Upper lobe of left lung (tissue), 6 donors: Measurements from ENCODE around the gene DHRS2. TPM values are rescaled to one million over a fixed set of nuclear protein-coding genes. Genes with fewer than 3 reads are reported as not detected.

Experiments used
- ATAC-seq, 2 donors: fragments of 200-7000 bp; cut with Tn5 transposase; one replicate each; pipeline ENCODE4 v1.9.1; 2022; ENCODE audit warnings: mild to moderate bottlenecking in 2 of 2, moderate library complexity in 2 of 2; ENCODE audit not compliant: low FRiP score in 2 of 2
- DNase-seq, 2 donors: peaks; one replicate each; pipeline ENCODE4 v3.0.0-alpha.2; 2019 to 2020
- H3K27ac ChIP-seq, 4 donors: fragments of 200-600 bp; sonication (generic); one replicate each; pipeline ENCODE4 v1.5.1; 2016 to 2019
- H3K27me3 ChIP-seq, 4 donors: fragments of 200-600 bp; sonication (generic); one replicate each; pipeline ENCODE4 v1.5.1; 2017 to 2019
- H3K36me3 ChIP-seq, 4 donors: fragments of 200-600 bp; sonication (generic); one replicate each; pipeline ENCODE4 v1.5.1; 2016 to 2019
- H3K4me1 ChIP-seq, 4 donors: fragments of 200-600 bp; sonication (generic); one replicate each; pipeline ENCODE4 v1.5.1; 2018 to 2019
- H3K4me3 ChIP-seq, 4 donors: fragments of 200-600 bp; sonication (generic); one replicate each; pipeline ENCODE4 v1.5.1; 2017 to 2019; ENCODE audit warnings: mild to moderate bottlenecking in 2 of 4, moderate library complexity in 1 of 4
- H3K9me3 ChIP-seq, 4 donors: fragments of 200-600 bp; sonication (generic); one replicate each; pipeline ENCODE4 v1.5.1; 2018 to 2019
- CTCF ChIP-seq, 6 experiments: fragments of 450-650 bp in 4 of 6; fragments of 200-600 bp in 2 of 6; sonication (generic) in 2 of 6; IDR thresholded peaks; one replicate each; pipeline ENCODE4 v1.5.1; 2016 to 2019; ENCODE audit warnings: antibody characterized with exemption in 6 of 6
- EP300 ChIP-seq, 4 donors: sonication (generic); formaldehyde crosslinking; IDR thresholded peaks; one replicate each; pipeline ENCODE4 v1.5.1; 2017; ENCODE audit warnings: antibody characterized with exemption in 4 of 4, control low read depth in 2 of 4
- POLR2A ChIP-seq, 4 donors: fragments of 450-650 bp; IDR thresholded peaks; one replicate each; pipeline ENCODE4 v1.5.1; 2016 to 2017; ENCODE audit warnings: antibody characterized with exemption in 4 of 4, mild to moderate bottlenecking in 2 of 4
- POLR2AphosphoS5 ChIP-seq, 2 donors: sonication (generic); formaldehyde crosslinking; IDR thresholded peaks; one replicate each; pipeline ENCODE4 v1.5.1; 2017; ENCODE audit warnings: antibody characterized with exemption in 2 of 2
- WGBS, 2 donors: methylation state at CpG; one replicate each; pipeline ENCODE4 v1.1.5; 2017 to 2018; 5-methylcytosine and 5-hydroxymethylcytosine counted together
- total RNA-seq, 6 donors: library from RNA; depleted of rRNA in 4 of 6; stranded (reverse); fragments of >200 nt in 4 of 6; gene quantifications; one replicate each; pipeline versions ENCODE4 v1.1.0 to v1.2.1, GENCODE V29; 2016 to 2021
- donor health status: DM: no; HTN: no; CAD: no; lungs with moderate emphysema.
- donor health status: DM: no; HTN: yes; CAD: no; lungs with severe emphysema.

Gene DHRS2
- total RNA-seq, 6 donors from 2014 or later: 0.30 to 5.2 (median 0.76) TPM; not detected in 1

- Histone ChIP-seq H3K27ac (no peak overlapping the region), H3K4me3 (no peak overlapping the region), H3K36me3 (no peaks in the 10 kb centered on the region), H3K4me1 (no peaks in the 10 kb centered on the region), H3K27me3 (no peaks in the 10 kb centered on the region), H3K9me3 (no peaks in the 10 kb centered on the region)
- WGBS, 2 donors: 93 to 94% methylated on average over 8 of the region's 8 CpGs
- TF ChIP-seq CTCF (IDR thresholded peaks at IDR 0.05): no peak
- no peak for TF ChIP-seq EP300 (IDR thresholded peaks at IDR 0.05)
- no peak for TF ChIP-seq POLR2A (IDR thresholded peaks at IDR 0.05)
- no peak for TF ChIP-seq POLR2AphosphoS5 (IDR thresholded peaks at IDR 0.05)
- no peak for ATAC-seq
- peak in 1 of 2 donors; percentile 35 for DNase-seq
Observed at GRCh38 chr14:23644919-23645336, 8.8 kb downstream of the DHRS2 start.

- H3K27ac ChIP-seq: no peak overlapping the region
- TF ChIP-seq POLR2A (IDR thresholded peaks at IDR 0.05): no peak
- no peak for TF ChIP-seq POLR2AphosphoS5 (IDR thresholded peaks at IDR 0.05)
- no peak for TF ChIP-seq CTCF (IDR thresholded peaks at IDR 0.05)
- TF ChIP-seq EP300 (IDR thresholded peaks at IDR 0.05): no peak
- H3K4me1 ChIP-seq: no peaks in the 10 kb centered on the region
- DNase-seq (peak in 1 of 2 donors; percentile 38), ATAC-seq (no peak)
- no peaks in the 10 kb centered on the region for H3K27me3 ChIP-seq
- no peak overlapping the region for H3K4me3 ChIP-seq
- no peaks in the 10 kb centered on the region for H3K9me3 ChIP-seq
- 83 to 93% methylated on average over 1 to 4 of the region's 4 CpGs for WGBS, 2 donors
- no peaks in the 10 kb centered on the region for H3K36me3 ChIP-seq
Observed at GRCh38 chr14:23645504-23645811, 9.3 kb downstream of the DHRS2 start.

GRCh38 chr14:23645812-23646647 lies 9.9 kb downstream of the DHRS2 start:
- WGBS, 2 donors: 82 to 90% methylated on average over 8 to 9 of the region's 9 CpGs
- TF ChIP-seq EP300 (IDR thresholded peaks at IDR 0.05): no peak
- TF ChIP-seq POLR2AphosphoS5 (IDR thresholded peaks at IDR 0.05): no peak
- no peak for TF ChIP-seq CTCF (IDR thresholded peaks at IDR 0.05)
- no peak for TF ChIP-seq POLR2A (IDR thresholded peaks at IDR 0.05)

GRCh38 chr14:23646648-23647549 lies 10.7 kb downstream of the DHRS2 start:
- Histone ChIP-seq H3K4me1 (no peaks in the 10 kb centered on the region), H3K27ac (no peak overlapping the region), H3K4me3 (no peak overlapping the region), H3K36me3 (no peaks in the 10 kb centered on the region), H3K27me3 (no peaks in the 10 kb centered on the region), H3K9me3 (no peaks in the 10 kb centered on the region)
- 87% methylated on average over 6 of the region's 6 CpGs for WGBS, 2 donors
- no peak for TF ChIP-seq POLR2A (IDR thresholded peaks at IDR 0.05)
- TF ChIP-seq EP300 (IDR thresholded peaks at IDR 0.05): no peak
- TF ChIP-seq POLR2AphosphoS5 (IDR thresholded peaks at IDR 0.05): no peak
- TF ChIP-seq CTCF (IDR thresholded peaks at IDR 0.05): no peak
- DNase-seq (no peak), ATAC-seq (no peak)

More at GRCh38 chr14:23645812-23646647, 9.9 kb downstream of the DHRS2 start:
- Histone ChIP-seq H3K9me3 (no peaks in the 10 kb centered on the region), H3K4me3 (no peak overlapping the region), H3K4me1 (no peaks in the 10 kb centered on the region), H3K27me3 (no peaks in the 10 kb centered on the region), H3K36me3 (no peaks in the 10 kb centered on the region), H3K27ac (no peak overlapping the region)
- no peak for ATAC-seq
- no peak for DNase-seq
